ENCODE measurements around the gene HECW1. TPM values are rescaled to one million over a fixed set of nuclear protein-coding genes. Genes with fewer than 3 reads are reported as not detected.

HECW1 gene
- polyA plus RNA-seq, 3 donors, result 6.6 to 7.0 (median 6.7) TPM

DNA sequence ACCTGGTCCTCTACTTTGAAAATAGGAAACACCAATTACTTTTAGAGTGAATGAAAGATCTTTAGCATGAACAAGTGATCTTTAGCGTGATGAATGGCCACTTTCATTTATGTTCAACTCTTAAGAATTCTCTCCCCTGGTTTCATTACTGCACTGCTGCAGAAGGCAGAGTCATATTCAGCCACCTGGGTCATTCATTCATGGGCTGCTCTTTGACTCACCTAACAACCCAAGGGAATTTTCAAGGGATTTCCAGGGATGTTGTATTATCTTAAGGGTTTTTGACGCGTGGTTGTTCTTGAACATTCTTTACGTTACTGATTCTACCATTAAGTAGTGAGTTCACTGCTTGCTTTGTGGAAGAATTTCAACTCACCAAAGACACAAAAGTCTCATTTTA lies 383.1 kb downstream of the HECW1 start:
- DNase-seq (ENCODE audit: extremely low read depth in 1 of 11, low read depth in 9 of 11, low spot score in 4 of 11), result no peak

GRCh38 chr7:43496596-43496995 lies 384.1 kb downstream of the HECW1 start:
- no peak for DNase-seq (ENCODE audit: extremely low read depth in 1 of 11, low read depth in 9 of 11, low spot score in 4 of 11)

- DNase-seq (ENCODE audit: extremely low read depth in 1 of 11, low read depth in 9 of 11, low spot score in 4 of 11), result peak in 4 of 11 donors; percentile 23 to 43 (median 26)
These were observed 389.4 kb downstream of the HECW1 start for GRCh38 chr7:43501870-43502269.

DNA sequence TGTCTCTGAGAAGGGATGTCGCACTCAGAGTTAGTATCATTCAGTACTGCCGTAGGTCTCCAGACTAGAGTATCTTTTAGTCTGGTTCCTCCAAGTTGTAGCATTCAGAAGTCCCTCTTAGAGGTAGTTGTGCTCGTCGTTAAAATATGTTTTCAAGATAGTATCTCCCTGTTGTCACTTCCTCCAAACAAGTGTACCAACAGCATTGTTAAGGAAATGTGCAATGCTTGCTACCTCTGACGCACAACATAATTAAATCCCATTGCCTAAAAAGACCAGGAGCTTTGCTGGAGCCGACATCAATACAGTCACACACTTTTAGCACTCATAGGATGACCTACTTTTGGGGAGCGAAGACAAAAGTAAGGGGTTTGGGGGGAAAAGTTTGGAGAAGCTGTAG lies 390.5 kb downstream of the HECW1 start:
- no peak for DNase-seq (ENCODE audit: extremely low read depth in 1 of 11, low read depth in 9 of 11, low spot score in 4 of 11)

DNA sequence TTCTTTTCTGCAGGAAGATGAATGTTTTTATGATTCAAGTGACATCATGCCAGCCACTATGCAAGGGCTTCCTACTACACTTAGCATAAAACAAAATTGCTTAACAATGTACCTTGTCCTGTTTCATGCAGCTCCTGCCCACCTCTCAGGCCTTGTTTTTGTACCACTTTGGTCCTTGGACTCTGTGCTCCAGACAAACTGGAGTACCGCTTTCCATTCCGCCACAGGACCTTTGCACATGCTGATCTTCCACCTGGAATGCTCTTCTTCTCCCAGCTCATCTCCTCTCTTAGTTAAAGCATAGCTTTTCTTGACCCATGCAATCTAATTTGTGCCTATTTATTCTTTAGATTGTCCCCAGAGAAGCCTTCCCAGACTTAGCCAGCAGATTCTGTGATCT lies 393.0 kb downstream of the HECW1 start:
- no peak for DNase-seq (ENCODE audit: extremely low read depth in 1 of 11, low read depth in 9 of 11, low spot score in 4 of 11)

GRCh38 chr7:43506460-43506859 lies 394.0 kb downstream of the HECW1 start:
- no peak for DNase-seq (ENCODE audit: extremely low read depth in 1 of 11, low read depth in 9 of 11, low spot score in 4 of 11)

DNA sequence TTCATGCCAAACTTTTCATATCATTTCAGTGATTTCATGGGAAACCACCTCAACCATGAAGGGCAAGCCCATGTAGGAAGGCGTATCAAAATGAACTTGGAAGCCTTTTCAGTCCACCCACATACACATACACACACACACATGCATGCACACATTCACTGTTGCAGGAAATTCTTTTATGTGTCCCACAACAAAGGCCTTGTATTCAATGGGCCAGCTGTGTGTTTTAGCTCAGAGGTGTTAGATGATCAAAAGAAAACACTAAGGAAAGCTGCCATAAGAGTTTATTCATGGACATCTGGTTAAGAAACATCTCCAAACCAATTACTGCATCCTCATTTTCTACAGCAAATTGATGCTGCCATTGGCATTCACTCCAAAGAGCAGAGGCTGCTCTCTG lies 396.0 kb downstream of the HECW1 start:
- DNase-seq (ENCODE audit: extremely low read depth in 1 of 11, low read depth in 9 of 11, low spot score in 4 of 11), result no peak

- DNase-seq (ENCODE audit: extremely low read depth in 1 of 11, low read depth in 9 of 11, low spot score in 4 of 11), result no peak
These were observed 397.5 kb downstream of the HECW1 start for GRCh38 chr7:43509906-43510305.

- DNase-seq (ENCODE audit: extremely low read depth in 1 of 11, low read depth in 9 of 11, low spot score in 4 of 11), result no peak
These were observed 398.6 kb downstream of the HECW1 start for GRCh38 chr7:43511029-43511428.

GRCh38 chr7:43511769-43512515 lies 399.5 kb downstream of the HECW1 start:
- DNase-seq (ENCODE audit: extremely low read depth in 1 of 11, low read depth in 9 of 11, low spot score in 4 of 11), result no peak

DNA sequence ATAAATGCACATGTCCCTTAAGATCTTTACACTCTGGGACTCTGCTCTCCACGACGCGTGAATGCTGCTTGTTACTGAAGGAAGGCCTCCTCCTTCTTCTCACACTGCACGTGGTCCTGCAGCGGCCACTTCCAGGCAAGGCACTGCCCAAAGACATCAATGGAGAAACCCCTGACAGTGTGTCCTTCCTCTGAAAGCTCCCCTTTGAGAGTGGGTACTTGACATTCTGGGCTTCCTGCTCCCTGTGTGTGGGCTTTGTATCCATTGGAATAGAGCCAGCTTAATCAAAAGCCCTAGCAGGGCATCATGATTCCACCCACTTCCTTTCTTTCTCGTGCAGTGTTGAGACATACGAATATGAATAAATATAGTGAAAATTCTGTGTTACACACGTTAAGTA lies 400.8 kb downstream of the HECW1 start:
- no peak for DNase-seq (ENCODE audit: extremely low read depth in 1 of 11, low read depth in 9 of 11, low spot score in 4 of 11)

DNA sequence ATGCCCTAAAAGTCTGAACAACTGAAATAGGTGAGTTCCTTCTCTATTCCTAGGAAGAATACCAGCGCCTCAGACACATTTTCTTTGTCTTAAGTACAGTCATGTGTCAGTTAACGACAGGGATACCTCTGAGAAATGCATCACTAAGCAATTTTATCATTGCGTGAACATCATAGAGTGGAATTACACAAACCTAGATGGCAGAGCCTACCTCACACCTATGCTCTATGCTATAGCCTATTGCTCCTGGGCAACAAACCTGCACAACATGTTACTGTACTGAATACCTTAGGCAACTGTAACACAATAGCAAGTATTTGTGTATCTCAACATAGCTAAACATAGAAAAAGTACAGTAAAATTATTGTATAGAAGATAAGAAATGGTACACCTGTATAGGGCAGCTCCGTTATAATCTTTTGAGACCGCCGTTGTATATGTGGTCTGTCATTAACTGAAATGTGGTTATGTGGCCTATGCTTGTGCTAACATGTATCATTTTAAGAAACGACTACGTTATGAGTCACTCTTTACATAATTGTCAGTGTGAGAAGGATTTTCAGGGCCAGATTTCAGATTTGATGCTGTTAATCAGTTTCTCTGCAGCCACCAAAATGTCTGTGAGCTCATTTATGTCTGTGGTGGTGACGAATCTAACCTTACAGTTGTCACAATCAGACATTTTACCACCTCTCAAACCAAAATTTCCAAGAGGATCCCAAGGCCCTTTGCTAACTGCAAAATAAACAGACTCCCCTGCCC lies 404.3 kb downstream of the HECW1 start:
- DNase-seq (ENCODE audit: extremely low read depth in 1 of 11, low read depth in 9 of 11, low spot score in 4 of 11), result no peak

DNA sequence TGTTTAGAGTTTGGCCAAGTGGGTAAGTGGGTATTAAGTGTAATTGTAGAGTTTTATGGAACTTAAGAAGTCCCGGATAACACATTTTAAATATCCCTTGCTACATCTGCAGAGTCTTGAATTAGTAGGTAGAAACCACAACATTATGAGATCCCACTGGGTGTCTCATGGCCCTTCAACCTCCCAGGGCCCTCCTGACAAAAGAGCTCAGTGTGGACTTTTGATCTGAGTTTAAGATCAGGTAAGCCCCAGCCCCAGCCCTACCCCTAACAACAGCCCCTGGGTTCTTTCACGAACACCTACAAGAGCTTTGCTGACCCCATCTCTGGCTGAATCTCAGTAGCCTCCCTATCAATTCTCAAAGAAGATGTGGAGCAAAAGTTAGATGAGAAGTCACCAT lies 405.0 kb downstream of the HECW1 start:
- DNase-seq (ENCODE audit: extremely low read depth in 1 of 11, low read depth in 9 of 11, low spot score in 4 of 11), result no peak

- DNase-seq (ENCODE audit: extremely low read depth in 1 of 11, low read depth in 9 of 11, low spot score in 4 of 11), result no peak
These were observed 407.8 kb downstream of the HECW1 start for GRCh38 chr7:43520201-43520600.

- no peak for DNase-seq (ENCODE audit: extremely low read depth in 1 of 11, low read depth in 9 of 11, low spot score in 4 of 11)
These were observed 410.1 kb downstream of the HECW1 start for GRCh38 chr7:43522406-43523156.

DNA sequence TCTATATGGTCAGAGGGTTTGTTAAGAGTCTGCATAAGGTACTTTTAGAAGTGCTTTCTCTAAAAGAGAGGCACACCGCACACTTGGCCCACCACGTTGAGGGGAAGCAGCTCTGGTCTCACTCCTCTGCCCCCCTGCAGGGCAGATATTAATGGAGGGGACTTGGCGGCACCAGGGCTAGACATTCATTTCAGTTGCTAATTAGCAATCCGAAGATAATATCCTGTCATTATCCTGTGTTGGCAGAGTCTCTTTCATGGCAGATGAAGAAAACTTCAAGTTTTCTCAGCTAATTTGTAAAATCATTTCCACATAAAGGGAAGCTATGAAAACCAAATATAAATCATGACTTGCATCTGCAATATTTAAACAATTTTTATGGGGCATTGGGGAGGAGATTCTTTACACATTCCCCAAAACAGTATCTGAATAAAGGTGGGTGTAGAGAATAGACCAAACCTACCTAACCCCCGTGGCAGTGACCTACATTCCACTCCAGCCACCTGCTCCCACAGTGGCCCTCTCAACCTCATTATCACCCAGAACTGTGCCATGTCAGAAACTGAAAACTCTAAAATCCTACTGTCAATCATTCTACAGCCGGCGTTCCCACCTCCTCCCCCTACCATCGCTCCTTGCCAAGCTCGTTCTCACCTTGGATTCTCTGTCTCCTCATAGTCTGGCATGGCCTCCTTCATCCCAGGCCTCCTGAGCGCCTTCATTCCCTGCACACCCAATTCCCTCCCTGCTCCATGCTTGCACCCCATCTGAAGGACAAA lies 416.3 kb downstream of the HECW1 start:
- DNase-seq (ENCODE audit: extremely low read depth in 1 of 11, low read depth in 9 of 11, low spot score in 4 of 11), result no peak

GRCh38 chr7:43530553-43531410 lies 418.3 kb downstream of the HECW1 start:
- DNase-seq (ENCODE audit: extremely low read depth in 1 of 11, low read depth in 9 of 11, low spot score in 4 of 11), result no peak

DNA sequence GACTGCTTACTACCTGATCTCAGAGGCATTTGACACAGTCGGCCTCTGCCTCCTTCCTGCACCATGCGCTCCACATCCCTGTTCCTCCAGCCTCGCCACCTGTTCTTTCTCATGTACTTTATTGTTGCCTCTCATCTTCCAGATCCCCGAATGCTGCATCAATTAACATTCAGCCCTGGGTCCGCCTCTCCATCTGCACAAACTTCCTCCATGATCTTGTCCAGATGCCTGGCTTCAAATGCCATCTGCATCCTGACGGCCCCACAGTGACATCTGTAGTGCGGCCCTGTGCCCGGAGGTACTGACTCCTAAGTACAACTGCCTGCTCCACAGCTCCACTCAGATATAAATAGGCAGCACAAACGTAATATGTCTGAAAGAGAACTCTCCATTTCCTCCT lies 419.3 kb downstream of the HECW1 start:
- DNase-seq (ENCODE audit: extremely low read depth in 1 of 11, low read depth in 9 of 11, low spot score in 4 of 11), result no peak

Measured in renal cortex interstitium (tissue), 11 donors.